Neural cell (in vitro differentiated cells): Measurements from ENCODE around the gene DIPK1C.

Experiments used
- CTCF ChIP-seq: fragments of 450-650 bp; IDR thresholded peaks from 2 replicates; pipeline ENCODE4 v1.5.1; 2014; ENCODE audit warnings: antibody characterized with exemption, mild to moderate bottlenecking, moderate library complexity; ENCODE audit not compliant: poor library complexity, severe bottlenecking
- EP300 ChIP-seq: fragments of 450-650 bp; conservative IDR thresholded peaks from 2 replicates; pipeline ENCODE4 v1.6.1; 2014; ENCODE audit warnings: antibody characterized with exemption, mild to moderate bottlenecking, moderate library complexity; ENCODE audit not compliant: poor library complexity, severe bottlenecking
- MXI1 ChIP-seq: fragments of 450-650 bp; conservative IDR thresholded peaks from 2 replicates; pipeline ENCODE4 v1.6.1; 2014; ENCODE audit warnings: antibody characterized with exemption, mild to moderate bottlenecking; ENCODE audit not compliant: poor library complexity, severe bottlenecking
- POLR2AphosphoS5 ChIP-seq: IDR thresholded peaks from 2 replicates; pipeline ENCODE4 v1.6.1; 2012
- REST ChIP-seq: IDR thresholded peaks from 2 replicates; pipeline ENCODE4 v1.6.1; 2012; ENCODE audit warnings: borderline replicate concordance

GRCh38 chr18:74387383-74387782 is 69.7 kb downstream of the DIPK1C start:
- TF ChIP-seq MXI1, result no peak
- no peak for TF ChIP-seq CTCF
- TF ChIP-seq POLR2AphosphoS5, result no peak
- TF ChIP-seq EP300, result no peak
- TF ChIP-seq REST, result no peak
